Peyer's patch (tissue), 4 donors: ENCODE data around the gene SMOC1. TPM values are rescaled to one million over a fixed set of nuclear protein-coding genes. Genes with fewer than 3 reads are reported as not detected.

Experiments
- DNase-seq, 3 donors: peaks; one replicate each; pipeline ENCODE4 v3.0.0-alpha.2; 2017 to 2019
- H3K27ac ChIP-seq, 4 donors: fragments of 200-600 bp; sonication (generic); one replicate each; pipeline ENCODE4 v1.5.1; 2016 to 2019
- H3K27me3 ChIP-seq, 2 donors: fragments of 200-600 bp; sonication (generic); one replicate each; pipeline ENCODE4 v1.5.1; 2019
- H3K36me3 ChIP-seq, 3 donors: fragments of 200-600 bp; sonication (generic); one replicate each; pipeline ENCODE4 v1.5.1; 2016 to 2019
- H3K4me1 ChIP-seq, 4 donors: fragments of 200-600 bp; sonication (generic); one replicate each; pipeline ENCODE4 v1.5.1; 2016 to 2019
- H3K4me3 ChIP-seq, 4 donors: fragments of 200-600 bp; sonication (generic); 1 replicate in 3 of 4; 2 replicates in 1 of 4; pipeline ENCODE4 v1.5.1; 2016 to 2019; ENCODE audit warnings: mild to moderate bottlenecking in 1 of 4
- H3K9me3 ChIP-seq, 4 donors: fragments of 200-600 bp; sonication (generic); one replicate each; pipeline ENCODE4 v1.5.1; 2016 to 2019; ENCODE audit warnings: mild to moderate bottlenecking in 1 of 4
- CTCF ChIP-seq, 6 experiments: fragments of 450-650 bp in 4 of 6; fragments of 200-600 bp in 2 of 6; sonication (generic) in 1 of 6; IDR thresholded peaks; one replicate each; pipeline ENCODE4 v1.5.1; 2017 to 2019; ENCODE audit warnings: antibody characterized with exemption in 6 of 6, mild to moderate bottlenecking in 3 of 6, moderate library complexity in 1 of 6
- POLR2A ChIP-seq, 2 donors: fragments of 450-650 bp; IDR thresholded peaks; one replicate each; pipeline ENCODE4 v1.5.1; 2017; ENCODE audit warnings: antibody characterized with exemption in 2 of 2, mild to moderate bottlenecking in 2 of 2, moderate library complexity in 2 of 2
- total RNA-seq, 4 donors: library from RNA; depleted of rRNA; stranded (reverse); fragments of >200 nt; gene quantifications; one replicate each; pipeline ENCODE4 v1.1.0, GENCODE V29; 2016

Gene SMOC1
- total RNA-seq, 4 donors from 2014 or later = 0.35 to 0.54 (median 0.38) TPM; not detected in 1

DNA sequence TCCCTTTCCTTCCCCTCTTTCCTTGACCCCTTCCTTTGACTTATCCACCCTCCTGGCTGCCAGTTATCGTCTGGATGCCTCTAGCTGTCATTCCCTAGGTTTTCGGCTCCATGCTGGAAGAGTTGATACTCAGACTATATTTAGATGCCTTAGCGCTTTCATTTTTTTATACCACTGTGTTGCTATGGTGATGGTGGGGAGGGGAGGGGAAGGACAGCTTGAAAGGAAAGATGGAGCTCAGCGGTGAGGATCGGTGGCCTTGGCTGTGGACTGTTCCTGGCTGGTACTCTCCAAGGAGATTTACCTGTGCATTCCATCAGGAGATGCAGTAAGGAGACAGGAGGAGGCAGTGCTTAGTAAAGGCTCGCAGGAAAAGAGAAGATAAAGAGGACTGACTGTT, 200.9 kb downstream of the SMOC1 start:
- H3K27ac ChIP-seq = no peak overlapping the region
- no peaks in the 10 kb centered on the region for H3K27me3 ChIP-seq
- no peak for DNase-seq
- no peaks in the 10 kb centered on the region for H3K4me1 ChIP-seq
- no peak for TF ChIP-seq CTCF (IDR thresholded peaks at IDR 0.05)
- no peak for TF ChIP-seq POLR2A (IDR thresholded peaks at IDR 0.05)
- no peaks in the 10 kb centered on the region for H3K36me3 ChIP-seq
- no peaks in the 10 kb centered on the region for H3K9me3 ChIP-seq
- no peak overlapping the region for H3K4me3 ChIP-seq

Other genes with a start within 250 kb of the SMOC1 start
- gene SRSF5, start 112.3 kb upstream of the SMOC1 start, total RNA-seq = 100 to 1,000 TPM; 339 to 528 (median 434) TPM
- not detected for gene SLC10A1, start 82.2 kb upstream of the SMOC1 start, total RNA-seq